ENCODE results near the gene ENAM.
A peak's percentile ranks its signal among the peaks of the same experiment; 100 is the strongest.

Gene ENAM, protein sequence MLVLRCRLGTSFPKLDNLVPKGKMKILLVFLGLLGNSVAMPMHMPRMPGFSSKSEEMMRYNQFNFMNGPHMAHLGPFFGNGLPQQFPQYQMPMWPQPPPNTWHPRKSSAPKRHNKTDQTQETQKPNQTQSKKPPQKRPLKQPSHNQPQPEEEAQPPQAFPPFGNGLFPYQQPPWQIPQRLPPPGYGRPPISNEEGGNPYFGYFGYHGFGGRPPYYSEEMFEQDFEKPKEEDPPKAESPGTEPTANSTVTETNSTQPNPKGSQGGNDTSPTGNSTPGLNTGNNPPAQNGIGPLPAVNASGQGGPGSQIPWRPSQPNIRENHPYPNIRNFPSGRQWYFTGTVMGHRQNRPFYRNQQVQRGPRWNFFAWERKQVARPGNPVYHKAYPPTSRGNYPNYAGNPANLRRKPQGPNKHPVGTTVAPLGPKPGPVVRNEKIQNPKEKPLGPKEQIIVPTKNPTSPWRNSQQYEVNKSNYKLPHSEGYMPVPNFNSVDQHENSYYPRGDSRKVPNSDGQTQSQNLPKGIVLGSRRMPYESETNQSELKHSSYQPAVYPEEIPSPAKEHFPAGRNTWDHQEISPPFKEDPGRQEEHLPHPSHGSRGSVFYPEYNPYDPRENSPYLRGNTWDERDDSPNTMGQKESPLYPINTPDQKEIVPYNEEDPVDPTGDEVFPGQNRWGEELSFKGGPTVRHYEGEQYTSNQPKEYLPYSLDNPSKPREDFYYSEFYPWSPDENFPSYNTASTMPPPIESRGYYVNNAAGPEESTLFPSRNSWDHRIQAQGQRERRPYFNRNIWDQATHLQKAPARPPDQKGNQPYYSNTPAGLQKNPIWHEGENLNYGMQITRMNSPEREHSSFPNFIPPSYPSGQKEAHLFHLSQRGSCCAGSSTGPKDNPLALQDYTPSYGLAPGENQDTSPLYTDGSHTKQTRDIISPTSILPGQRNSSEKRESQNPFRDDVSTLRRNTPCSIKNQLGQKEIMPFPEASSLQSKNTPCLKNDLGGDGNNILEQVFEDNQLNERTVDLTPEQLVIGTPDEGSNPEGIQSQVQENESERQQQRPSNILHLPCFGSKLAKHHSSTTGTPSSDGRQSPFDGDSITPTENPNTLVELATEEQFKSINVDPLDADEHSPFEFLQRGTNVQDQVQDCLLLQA

DNA sequence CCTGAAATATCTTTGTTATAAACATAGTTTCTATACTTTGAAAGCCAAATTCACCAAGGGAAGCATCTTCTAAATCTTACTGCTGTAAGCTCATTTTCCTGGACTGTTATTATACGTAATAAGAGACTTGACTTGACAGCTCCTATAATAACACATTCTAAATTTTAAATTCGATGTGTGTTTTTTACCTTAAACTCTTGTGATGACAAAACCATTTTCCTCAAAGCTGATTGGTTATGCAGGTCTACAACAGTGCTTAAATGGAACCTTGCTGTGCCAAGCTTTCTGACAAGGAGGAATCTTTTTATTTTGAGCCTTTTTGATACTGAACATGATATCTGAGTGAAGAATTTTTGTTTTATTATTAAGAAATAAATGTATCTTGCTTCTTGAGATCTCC, at the start of gene ENAM:
Gene ENAM (plus strand): TSS at position 301 of the 400 bp plus-strand sequence. CDS start 757 bp downstream, outside the sequence.
- no peaks in the 10 kb centered on the region for H3K9me3 Mint-ChIP-seq
- peaks cover 3% of the 10 kb centered on the region for H3K4me1 Mint-ChIP-seq
- no peak within 1 kb of the TSS for H3K27ac Mint-ChIP-seq
- peaks cover 9% of the 10 kb centered on the region for H3K27me3 Mint-ChIP-seq
- H3K4me3 Mint-ChIP-seq = no peak within 1 kb of the TSS
- no peak for DNase-seq
- no peaks in the 10 kb centered on the region for H3K36me3 Mint-ChIP-seq
- CTCF ChIA-PET = interaction anchor here (0.7 kb wide), 1 partner anchor 24 kb away, joined by 5 read pairs; no protein-coding TSS in a partner anchor

DNA sequence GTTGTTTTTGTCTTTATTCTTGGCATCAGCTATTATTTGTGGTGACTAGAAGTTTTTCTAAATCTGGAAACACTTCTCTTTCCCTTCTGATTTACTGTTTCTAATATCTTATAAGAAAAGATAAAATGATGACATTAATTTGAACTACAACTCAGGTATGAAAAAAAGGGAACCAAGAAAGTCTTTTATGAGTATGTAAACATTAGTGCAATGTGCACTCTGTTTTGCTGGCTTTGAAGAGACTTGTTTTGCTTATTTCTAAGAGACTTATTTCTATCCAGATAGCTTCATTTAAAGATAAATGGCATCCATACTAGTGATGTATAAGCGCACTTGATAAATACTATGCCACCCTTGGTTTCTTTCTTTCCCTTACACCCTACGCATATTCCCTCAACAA, 46.6 kb upstream of the ENAM start:
- Mint-ChIP-seq H3K9me3 (no peaks in the 10 kb centered on the region), H3K27ac (no peak overlapping the region)

DNA sequence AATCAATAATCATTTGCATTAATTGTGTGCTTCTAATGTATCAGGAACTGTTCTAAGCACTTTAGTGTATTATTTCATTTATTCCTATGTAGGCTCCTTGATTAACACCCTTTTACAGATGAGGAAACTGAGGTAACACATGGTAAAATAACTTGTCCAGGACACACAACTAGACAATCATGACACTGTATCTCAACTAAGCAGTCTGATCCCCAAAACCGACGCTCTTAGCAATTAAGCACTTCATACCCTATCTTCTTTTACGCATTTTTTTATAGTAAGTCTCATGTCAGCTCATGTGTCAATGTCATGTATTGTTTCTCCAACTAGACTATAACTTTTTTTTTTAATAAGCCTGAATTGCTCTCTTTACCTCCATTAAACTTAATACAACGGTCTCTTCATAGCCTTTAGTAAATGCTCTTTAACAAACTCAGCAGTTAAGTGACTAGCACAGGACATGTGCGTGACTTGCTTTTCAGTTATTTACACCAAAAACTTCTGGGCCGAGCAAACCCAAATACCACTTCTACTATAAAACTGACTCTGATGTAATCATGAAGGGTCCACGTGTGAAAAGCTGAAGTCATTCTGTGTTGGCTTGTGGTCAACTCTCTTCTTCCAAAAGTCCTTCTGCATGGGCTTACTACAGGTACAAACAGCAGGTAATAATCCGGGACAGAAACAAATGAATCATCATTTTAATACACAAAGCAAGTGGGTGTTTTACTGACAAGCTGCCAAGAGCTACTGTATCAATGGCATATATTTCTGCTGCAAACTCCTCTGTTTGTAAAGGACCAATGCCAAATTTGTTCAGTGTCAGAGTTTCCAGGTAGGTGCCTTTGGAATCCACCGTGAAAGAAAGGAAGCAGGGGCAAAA, 44.4 kb upstream of the ENAM start:
- H3K4me3 Mint-ChIP-seq = no peak overlapping the region
- no peak overlapping the region for H3K27ac Mint-ChIP-seq
- CTCF ChIA-PET = no interaction called here
- no peaks in the 10 kb centered on the region for H3K4me1 Mint-ChIP-seq
- no peak for DNase-seq
- no peaks in the 10 kb centered on the region for H3K9me3 Mint-ChIP-seq
- no peaks in the 10 kb centered on the region for H3K36me3 Mint-ChIP-seq
- no peaks in the 10 kb centered on the region for H3K27me3 Mint-ChIP-seq

More for the DNA sequence above, 46.6 kb upstream of the ENAM start:
- Mint-ChIP-seq H3K4me3 (no peak overlapping the region), H3K36me3 (no peaks in the 10 kb centered on the region), H3K27me3 (peaks cover 7% of the 10 kb centered on the region), H3K4me1 (no peaks in the 10 kb centered on the region)
- no peak for DNase-seq
- CTCF ChIA-PET = no interaction called here

DNA sequence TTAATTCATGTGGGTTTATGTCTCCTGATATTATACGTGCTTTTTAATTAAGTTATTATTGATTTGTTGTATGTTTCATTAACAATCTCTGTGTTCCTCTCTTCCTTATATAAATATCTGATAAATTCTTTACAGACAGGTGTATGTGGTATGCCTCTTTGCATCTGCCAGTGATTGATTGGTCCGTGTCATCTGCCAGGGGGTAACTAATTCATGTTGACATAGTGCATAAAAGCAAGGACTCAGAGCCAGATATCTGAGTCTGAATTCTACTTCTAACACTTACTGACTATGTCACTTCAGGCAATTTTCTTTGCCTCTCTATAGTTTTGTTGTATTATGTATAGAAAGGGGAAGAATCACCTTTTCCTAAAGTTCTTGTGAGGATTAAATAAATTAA, 41.7 kb upstream of the ENAM start:
- CTCF ChIA-PET = no interaction called here
- Mint-ChIP-seq H3K36me3 (no peaks in the 10 kb centered on the region), H3K27me3 (no peaks in the 10 kb centered on the region), H3K4me1 (no peaks in the 10 kb centered on the region), H3K4me3 (no peak overlapping the region), H3K9me3 (no peaks in the 10 kb centered on the region), H3K27ac (no peak overlapping the region)
- no peak for DNase-seq

DNA sequence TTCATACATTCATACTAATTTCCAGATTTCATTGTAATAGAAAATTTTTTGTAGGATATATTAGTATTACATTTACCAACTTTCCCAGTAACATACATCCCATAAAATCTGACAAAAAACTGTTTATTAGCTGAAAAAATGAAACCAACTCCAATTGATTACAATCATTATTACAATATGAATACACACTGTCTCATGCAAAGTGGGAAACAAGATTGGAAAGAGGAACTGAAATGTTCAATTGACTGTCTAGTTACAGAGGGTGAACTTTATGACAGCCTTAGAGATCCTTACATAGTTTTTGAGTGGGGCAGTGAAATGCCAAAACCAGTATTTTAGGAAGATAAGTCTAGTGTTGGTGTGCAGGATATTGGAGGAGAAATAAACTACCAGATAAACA, 38.8 kb upstream of the ENAM start:
- no peak overlapping the region for H3K27ac Mint-ChIP-seq
- no peaks in the 10 kb centered on the region for H3K36me3 Mint-ChIP-seq
- no peak for DNase-seq
- no peaks in the 10 kb centered on the region for H3K9me3 Mint-ChIP-seq
- CTCF ChIA-PET = no interaction called here
- no peaks in the 10 kb centered on the region for H3K4me1 Mint-ChIP-seq
- no peaks in the 10 kb centered on the region for H3K27me3 Mint-ChIP-seq
- no peak overlapping the region for H3K4me3 Mint-ChIP-seq

DNA sequence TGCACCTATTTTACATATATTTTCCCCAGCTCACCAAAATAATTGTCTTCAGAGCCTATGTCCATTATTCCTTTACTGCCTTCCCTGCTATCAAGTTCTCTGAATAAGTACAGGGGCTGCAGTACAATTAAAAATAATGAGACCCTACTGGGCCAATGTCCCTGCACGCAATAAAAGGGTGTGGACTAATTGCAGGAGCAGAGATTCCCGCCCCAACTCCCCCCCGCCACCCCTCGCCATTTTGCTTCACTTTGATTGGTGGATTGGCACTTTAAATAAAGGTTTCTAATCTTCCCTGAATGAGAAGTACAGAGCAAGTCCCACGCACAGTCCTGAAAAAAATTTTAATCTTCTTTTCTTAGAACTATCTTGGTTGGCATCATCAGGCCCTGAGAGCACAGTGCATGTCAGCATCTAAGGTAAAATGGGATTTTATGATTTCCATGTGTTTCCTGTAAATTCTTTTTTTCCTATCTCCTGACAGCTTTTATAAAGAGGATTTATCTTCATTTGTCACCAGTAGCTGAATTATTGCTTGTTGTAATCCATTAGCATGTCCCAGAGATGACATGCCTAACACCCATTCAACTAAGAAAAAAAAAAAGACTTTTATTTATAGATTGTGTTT, 36.5 kb upstream of the ENAM start, which contains the start of gene AMBN:
Gene AMBN (plus strand): TSS at position 302 of the 628 bp plus-strand sequence. CDS start 103 bp downstream, at position 405.
- no peaks in the 10 kb centered on the region for H3K4me1 Mint-ChIP-seq
- no peak within 1 kb of the TSS for H3K4me3 Mint-ChIP-seq
- H3K27me3 Mint-ChIP-seq = no peaks in the 10 kb centered on the region
- no peaks in the 10 kb centered on the region for H3K9me3 Mint-ChIP-seq
- no peak for DNase-seq
- CTCF ChIA-PET = no interaction called here
- H3K36me3 Mint-ChIP-seq = no peaks in the 10 kb centered on the region
- no peak within 1 kb of the TSS for H3K27ac Mint-ChIP-seq

DNA sequence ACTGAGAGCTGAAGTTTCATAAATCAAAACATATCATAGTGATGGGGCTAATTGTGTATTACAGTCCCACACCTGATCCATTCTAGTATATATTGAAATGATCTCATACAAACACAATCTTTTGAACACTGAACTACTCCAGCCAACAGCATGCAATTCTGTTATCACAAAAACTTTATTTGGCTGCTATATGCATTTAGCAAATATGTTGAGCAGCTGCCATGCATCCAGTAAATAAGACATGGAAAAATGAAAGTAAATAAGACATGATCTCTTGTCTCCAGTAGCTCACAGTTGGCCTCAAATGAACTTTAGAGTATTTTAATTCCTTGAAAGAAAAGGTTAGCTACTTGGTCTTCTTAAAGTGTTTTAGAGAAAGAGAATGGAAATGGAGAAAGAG, 34.3 kb upstream of the ENAM start:
- CTCF ChIA-PET = interaction anchor here (0.7 kb wide), 1 partner anchor 1714 kb away, joined by 4 read pairs; no protein-coding TSS in a partner anchor
- H3K4me3 Mint-ChIP-seq = no peak overlapping the region
- DNase-seq = no peak
- H3K27ac Mint-ChIP-seq = no peak overlapping the region
- H3K9me3 Mint-ChIP-seq = no peaks in the 10 kb centered on the region
- no peaks in the 10 kb centered on the region for H3K27me3 Mint-ChIP-seq
- H3K4me1 Mint-ChIP-seq = no peaks in the 10 kb centered on the region
- H3K36me3 Mint-ChIP-seq = no peaks in the 10 kb centered on the region

DNA sequence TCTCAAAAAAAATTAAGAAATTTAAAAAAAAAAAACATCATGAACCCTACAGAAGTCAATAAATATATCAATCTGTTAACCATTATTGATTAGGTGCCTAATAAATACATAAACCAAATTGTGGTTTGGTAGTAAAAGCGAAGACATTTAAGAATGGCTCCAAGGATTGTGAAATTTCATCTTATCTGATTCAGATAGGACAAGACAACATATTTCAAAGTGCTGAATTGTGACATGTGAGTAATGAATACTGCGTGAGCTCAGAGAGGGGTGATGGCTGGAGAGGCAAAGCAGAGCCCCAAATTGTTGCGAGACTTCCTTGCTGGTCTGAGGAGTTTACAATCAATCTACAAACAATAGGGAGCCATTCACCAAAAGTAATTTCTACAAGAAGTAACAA, 28.2 kb upstream of the ENAM start:
- no peaks in the 10 kb centered on the region for H3K4me1 Mint-ChIP-seq
- H3K9me3 Mint-ChIP-seq = no peaks in the 10 kb centered on the region
- CTCF ChIA-PET = interaction anchor here (0.6 to 1.5 kb wide), 3 partner anchors 13 to 1107 kb away, joined by 3 to 9 read pairs (median 3); no protein-coding TSS in a partner anchor
- H3K36me3 Mint-ChIP-seq = no peaks in the 10 kb centered on the region
- H3K4me3 Mint-ChIP-seq = no peak overlapping the region
- no peak overlapping the region for H3K27ac Mint-ChIP-seq
- H3K27me3 Mint-ChIP-seq = peaks cover 8% of the 10 kb centered on the region
- no peak for DNase-seq

DNA sequence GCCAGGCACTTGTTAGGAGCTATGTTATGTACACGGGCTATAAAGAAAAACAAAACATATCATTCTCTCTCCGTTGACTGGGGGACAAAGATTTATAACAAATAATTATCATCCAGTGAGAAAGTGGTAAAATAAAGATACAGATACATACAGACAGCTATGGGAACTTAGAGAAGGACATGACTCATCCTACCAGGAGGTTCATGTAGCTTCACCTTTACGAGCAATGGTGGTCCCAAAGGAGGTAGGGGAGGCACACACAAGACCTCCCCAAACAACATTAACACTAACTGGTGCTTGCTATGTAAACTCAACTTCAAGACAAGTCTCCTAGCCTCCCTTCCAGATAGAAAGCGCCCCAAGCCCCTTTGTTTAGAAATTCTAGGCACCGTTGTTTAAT, 27.6 kb upstream of the ENAM start:
- H3K9me3 Mint-ChIP-seq = no peaks in the 10 kb centered on the region

DNA sequence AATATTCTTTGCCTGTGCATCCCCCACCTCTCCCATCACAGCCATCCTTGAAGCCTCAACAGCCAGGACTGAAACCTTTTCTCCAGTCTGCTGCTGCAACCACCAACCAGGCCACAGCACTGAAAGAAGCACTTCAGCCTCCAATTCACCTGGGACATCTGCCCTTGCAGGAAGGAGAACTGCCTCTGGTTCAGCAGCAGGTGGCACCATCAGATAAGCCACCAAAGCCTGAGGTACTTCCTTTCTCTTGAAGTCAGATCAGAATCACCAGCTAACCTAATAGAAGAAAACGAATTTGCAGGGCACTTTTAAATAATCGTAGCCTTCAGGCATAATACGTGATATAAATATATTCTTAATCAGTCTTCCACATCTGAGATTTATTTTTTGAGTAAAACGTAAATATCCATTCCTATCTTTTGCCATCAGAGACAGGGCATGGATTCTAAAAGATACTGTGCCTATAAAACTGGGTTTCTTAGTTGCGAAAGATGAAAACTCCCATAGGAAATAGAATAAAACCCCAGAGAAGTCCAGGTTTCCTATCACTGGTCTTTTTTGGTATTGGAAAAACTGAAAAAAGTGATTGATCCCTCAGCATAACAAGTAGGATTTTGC, 27.0 kb upstream of the ENAM start:
- CTCF ChIA-PET = interaction anchor here (0.7 to 1.5 kb wide), 9 partner anchors 11 to 1701 kb away, joined by 3 to 9 read pairs (median 3); no protein-coding TSS in a partner anchor

More for the DNA sequence above, 27.6 kb upstream of the ENAM start:
- H3K4me1 Mint-ChIP-seq = no peaks in the 10 kb centered on the region
- DNase-seq = no peak
- H3K4me3 Mint-ChIP-seq = no peak overlapping the region
- H3K27me3 Mint-ChIP-seq = peaks cover 9% of the 10 kb centered on the region
- CTCF ChIA-PET = interaction anchor here (0.6 to 1.5 kb wide), 7 partner anchors 10 to 1702 kb away, joined by 3 to 9 read pairs (median 3); no protein-coding TSS in a partner anchor
- H3K27ac Mint-ChIP-seq = no peak overlapping the region
- H3K36me3 Mint-ChIP-seq = no peaks in the 10 kb centered on the region

DNA sequence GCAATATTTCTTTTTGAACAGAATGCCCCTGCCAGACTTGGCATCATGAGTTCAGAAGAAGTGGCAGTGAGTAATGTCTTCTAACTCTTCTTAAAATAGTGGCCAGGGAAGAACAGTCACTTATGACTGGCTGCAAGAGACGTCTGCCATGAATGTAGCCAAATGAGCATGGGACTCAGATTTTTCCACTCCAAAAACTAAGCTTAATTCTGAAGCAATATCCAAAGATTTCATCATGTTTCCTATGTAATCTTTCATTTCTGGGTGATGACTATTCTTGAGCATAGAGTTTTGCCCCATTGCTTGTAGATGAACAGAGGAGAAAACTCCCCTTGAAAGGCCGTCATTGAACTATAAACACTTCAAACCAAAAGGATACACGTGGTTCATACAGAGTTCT, 24.7 kb upstream of the ENAM start:
- H3K4me1 Mint-ChIP-seq = no peaks in the 10 kb centered on the region
- no peak overlapping the region for H3K4me3 Mint-ChIP-seq
- no peak for DNase-seq
- no peaks in the 10 kb centered on the region for H3K9me3 Mint-ChIP-seq
- H3K36me3 Mint-ChIP-seq = no peaks in the 10 kb centered on the region
- CTCF ChIA-PET = interaction anchor here (1.7 kb wide), 1 partner anchor 100 kb away, joined by 4 read pairs; no protein-coding TSS in a partner anchor
- H3K27ac Mint-ChIP-seq = no peak overlapping the region
- peaks cover 30% of the 10 kb centered on the region for H3K27me3 Mint-ChIP-seq

More for the DNA sequence above, 27.0 kb upstream of the ENAM start:
- no peak overlapping the region for H3K27ac Mint-ChIP-seq
- DNase-seq = peak; percentile 80
- H3K36me3 Mint-ChIP-seq = no peaks in the 10 kb centered on the region
- no peaks in the 10 kb centered on the region for H3K9me3 Mint-ChIP-seq
- no peaks in the 10 kb centered on the region for H3K4me1 Mint-ChIP-seq
- peaks cover 14% of the 10 kb centered on the region for H3K27me3 Mint-ChIP-seq
- no peak overlapping the region for H3K4me3 Mint-ChIP-seq

DNA sequence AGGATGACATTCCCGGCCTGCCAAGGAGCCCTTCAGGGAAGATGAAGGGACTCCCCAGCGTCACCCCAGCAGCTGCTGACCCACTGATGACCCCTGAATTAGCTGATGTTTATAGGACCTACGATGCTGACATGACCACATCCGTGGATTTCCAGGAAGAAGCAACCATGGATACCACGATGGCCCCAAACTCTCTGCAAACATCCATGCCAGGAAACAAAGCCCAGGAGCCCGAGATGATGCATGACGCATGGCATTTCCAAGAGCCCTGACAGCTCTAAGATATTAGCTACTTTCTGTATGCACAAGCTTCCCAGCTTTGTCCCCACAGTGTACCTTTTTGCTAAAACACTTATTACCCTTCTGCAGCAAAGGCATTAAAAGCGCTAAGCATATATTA, 22.1 kb upstream of the ENAM start:
- DNase-seq = no peak
- Mint-ChIP-seq H3K9me3 (no peaks in the 10 kb centered on the region), H3K27ac (no peak overlapping the region), H3K4me1 (no peaks in the 10 kb centered on the region), H3K27me3 (peaks cover 32% of the 10 kb centered on the region), H3K36me3 (no peaks in the 10 kb centered on the region), H3K4me3 (no peak overlapping the region)
- CTCF ChIA-PET = interaction anchor here (0.8 kb wide), 1 partner anchor 9 kb away, joined by 3 read pairs; no protein-coding TSS in a partner anchor
